ENCODE data around the gene IL16.

The IL16 gene

DNA sequence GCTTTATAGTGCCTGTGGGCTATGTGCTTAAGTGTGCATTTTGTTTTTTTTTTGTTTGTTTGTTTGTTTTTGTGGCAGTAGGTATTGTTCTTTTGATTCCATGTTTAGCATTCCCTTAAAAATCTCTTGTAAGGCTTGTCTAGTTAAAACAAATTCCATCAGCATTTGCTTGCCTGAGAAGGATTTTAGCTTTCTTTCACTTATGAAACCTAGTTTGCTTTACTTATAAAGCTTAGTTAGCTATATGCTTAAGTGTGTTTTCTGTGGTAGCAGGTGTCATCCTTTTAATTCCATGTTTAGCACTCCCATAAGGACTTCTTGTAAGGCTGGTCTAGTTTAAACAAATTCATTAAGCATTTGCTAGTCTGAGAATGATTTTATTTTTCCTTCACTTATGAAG lies 17.3 kb downstream of the IL16 start:
- in situ Hi-C loops (cut with MboI; ENCODE audit: low sequenced_read_pairs, unreplicated experiment): no loop called here
- no peak for DNase-seq (ENCODE audit: low spot score)
- no peak for TF ChIP-seq CTCF (IDR thresholded peaks at IDR 0.05; ENCODE audit: borderline replicate concordance, control extremely low read depth, extremely low read depth, insufficient read depth, missing control alignments)

DNA sequence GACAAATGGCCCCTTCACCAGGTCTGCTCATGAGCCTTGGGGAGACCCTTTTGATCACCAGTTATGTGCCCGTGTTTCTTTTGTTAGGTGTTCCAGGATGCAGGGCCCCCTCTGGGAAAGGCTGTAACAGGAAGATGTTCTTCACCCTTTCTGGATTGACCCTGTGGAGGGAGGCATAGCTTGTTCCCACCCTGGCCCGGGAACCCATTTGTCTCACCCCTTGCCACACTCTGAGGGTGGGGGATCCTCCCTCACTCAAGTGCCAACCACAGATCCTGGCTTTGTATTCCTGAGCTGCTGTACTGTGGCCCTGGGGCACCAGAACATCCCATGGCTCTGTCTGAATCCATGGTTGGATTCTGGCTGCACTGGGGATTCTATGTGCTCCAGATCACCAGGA lies 18.9 kb downstream of the IL16 start:
- no peak for DNase-seq (ENCODE audit: low spot score)
- no peak for TF ChIP-seq CTCF (IDR thresholded peaks at IDR 0.05; ENCODE audit: borderline replicate concordance, control extremely low read depth, extremely low read depth, insufficient read depth, missing control alignments)
- in situ Hi-C loops (cut with MboI; ENCODE audit: low sequenced_read_pairs, unreplicated experiment): no loop called here

- no peak for TF ChIP-seq CTCF (IDR thresholded peaks at IDR 0.05; ENCODE audit: borderline replicate concordance, control extremely low read depth, extremely low read depth, insufficient read depth, missing control alignments)
- in situ Hi-C loops (cut with MboI; ENCODE audit: low sequenced_read_pairs, unreplicated experiment): no loop called here
- DNase-seq (ENCODE audit: low spot score): no peak
Observed at GRCh38 chr15:81215983-81216382, 19.3 kb downstream of the IL16 start.

DNA sequence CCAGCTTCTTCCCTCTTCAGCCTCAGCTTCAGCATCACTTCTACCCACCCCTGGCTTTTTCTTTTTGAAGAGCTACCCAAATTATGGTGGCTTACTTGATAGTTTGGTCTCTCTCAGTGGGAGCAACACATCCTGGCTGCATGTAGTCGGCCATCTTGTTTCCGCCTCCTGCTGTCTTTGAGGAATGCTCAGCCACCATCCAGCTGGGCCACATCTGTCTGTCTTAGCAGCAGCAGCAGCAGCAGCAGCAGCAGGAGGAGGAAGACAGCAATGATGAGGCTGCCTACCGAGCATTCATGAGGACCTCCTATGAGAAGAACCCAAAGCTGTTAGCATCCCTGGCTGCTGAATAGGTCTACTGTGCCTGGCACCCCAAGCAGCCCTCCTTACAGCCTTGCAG lies 19.7 kb downstream of the IL16 start:
- in situ Hi-C loops (cut with MboI; ENCODE audit: low sequenced_read_pairs, unreplicated experiment): no loop called here
- no peak for DNase-seq (ENCODE audit: low spot score)
- no peak for TF ChIP-seq CTCF (IDR thresholded peaks at IDR 0.05; ENCODE audit: borderline replicate concordance, control extremely low read depth, extremely low read depth, insufficient read depth, missing control alignments)

GRCh38 chr15:81221449-81221848 lies 24.8 kb downstream of the IL16 start:
- in situ Hi-C loops (cut with MboI; ENCODE audit: low sequenced_read_pairs, unreplicated experiment): no loop called here
- no peak for DNase-seq (ENCODE audit: low spot score)
- TF ChIP-seq CTCF (IDR thresholded peaks at IDR 0.05; ENCODE audit: borderline replicate concordance, control extremely low read depth, extremely low read depth, insufficient read depth, missing control alignments): no peak

DNA sequence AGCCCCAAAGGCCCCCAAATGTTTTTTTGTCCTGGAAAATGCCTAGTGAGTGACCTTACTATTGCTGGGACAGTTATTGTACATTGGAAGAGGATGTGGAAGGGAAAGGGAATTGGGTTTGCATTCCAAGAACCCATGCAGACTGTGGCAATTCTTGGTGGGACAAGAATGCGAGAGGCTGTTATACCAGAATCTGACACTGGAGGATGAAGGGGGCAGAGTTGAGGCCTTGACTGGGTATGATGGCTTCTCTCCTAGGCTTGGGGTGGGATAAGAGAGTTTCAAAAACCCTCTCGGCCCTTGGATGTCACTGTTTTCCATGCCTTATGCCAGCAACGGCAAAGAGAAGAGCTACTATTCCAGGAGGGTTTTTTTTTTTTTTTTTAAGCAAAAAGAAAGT lies 25.3 kb downstream of the IL16 start:
- no peak for DNase-seq (ENCODE audit: low spot score)
- in situ Hi-C loops (cut with MboI; ENCODE audit: low sequenced_read_pairs, unreplicated experiment): no loop called here
- TF ChIP-seq CTCF (IDR thresholded peaks at IDR 0.05; ENCODE audit: borderline replicate concordance, control extremely low read depth, extremely low read depth, insufficient read depth, missing control alignments): no peak
